Spleen (tissue), 7 donors: ENCODE measurements around the gene TP73.

Experiments
- POLR2A ChIP-seq, 3 donors: fragments of 450-650 bp; IDR thresholded peaks; one replicate each; pipeline ENCODE4 v1.5.1; 2017; ENCODE audit warnings: antibody characterized with exemption in 3 of 3, mild to moderate bottlenecking in 1 of 3
- TF ChIP-seq, protein P1 (sequence below), 11 experiments: fragments of 200-600 bp in 7 of 11; fragments of 450-650 bp in 4 of 11; sonication (generic) in 4 of 11; IDR thresholded peaks in 8 of 11; conservative IDR thresholded peaks in 3 of 11; 1 replicate in 7 of 11; 2 replicates in 4 of 11; pipeline versions ENCODE4 v1.4.0 to v1.8.0; 2016 to 2021; ENCODE audit warnings: antibody characterized with exemption in 11 of 11, inconsistent platforms in 4 of 11, mild to moderate bottlenecking in 1 of 11
- donor health status: DM: no; HTN: no; CAD: no; lungs with moderate emphysema.
- donor health status: DM: no; HTN: no; CAD: no.
- donor health status: DM: no; HTN: no; CAD: no.

DNA sequence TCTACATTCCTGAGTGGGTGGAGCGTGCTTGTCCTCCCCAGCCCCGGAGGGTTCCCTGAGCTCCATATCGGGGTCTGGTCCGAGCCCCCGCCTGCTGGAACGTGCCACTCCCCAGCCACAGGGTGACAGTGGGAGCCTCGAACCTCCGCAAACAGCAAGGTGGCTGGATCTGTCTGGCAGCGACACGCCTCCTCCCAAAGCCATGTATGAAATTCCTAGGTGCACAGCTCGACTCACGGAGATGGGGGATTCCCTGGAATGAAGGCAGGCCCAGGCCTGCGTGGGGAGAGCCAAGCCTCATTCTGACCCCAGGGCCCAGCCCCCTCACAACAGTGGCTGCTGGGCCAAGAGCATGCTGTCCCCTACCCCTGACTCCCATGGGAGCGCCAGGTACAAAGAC lies 32.9 kb downstream of the TP73 start:
- TF ChIP-seq, protein P1, sequence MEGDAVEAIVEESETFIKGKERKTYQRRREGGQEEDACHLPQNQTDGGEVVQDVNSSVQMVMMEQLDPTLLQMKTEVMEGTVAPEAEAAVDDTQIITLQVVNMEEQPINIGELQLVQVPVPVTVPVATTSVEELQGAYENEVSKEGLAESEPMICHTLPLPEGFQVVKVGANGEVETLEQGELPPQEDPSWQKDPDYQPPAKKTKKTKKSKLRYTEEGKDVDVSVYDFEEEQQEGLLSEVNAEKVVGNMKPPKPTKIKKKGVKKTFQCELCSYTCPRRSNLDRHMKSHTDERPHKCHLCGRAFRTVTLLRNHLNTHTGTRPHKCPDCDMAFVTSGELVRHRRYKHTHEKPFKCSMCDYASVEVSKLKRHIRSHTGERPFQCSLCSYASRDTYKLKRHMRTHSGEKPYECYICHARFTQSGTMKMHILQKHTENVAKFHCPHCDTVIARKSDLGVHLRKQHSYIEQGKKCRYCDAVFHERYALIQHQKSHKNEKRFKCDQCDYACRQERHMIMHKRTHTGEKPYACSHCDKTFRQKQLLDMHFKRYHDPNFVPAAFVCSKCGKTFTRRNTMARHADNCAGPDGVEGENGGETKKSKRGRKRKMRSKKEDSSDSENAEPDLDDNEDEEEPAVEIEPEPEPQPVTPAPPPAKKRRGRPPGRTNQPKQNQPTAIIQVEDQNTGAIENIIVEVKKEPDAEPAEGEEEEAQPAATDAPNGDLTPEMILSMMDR (IDR thresholded peaks at IDR 0.05 in 8 of 11, conservative IDR thresholded peaks at IDR 0.05 in 3 of 11) = no peak
- TF ChIP-seq POLR2A (IDR thresholded peaks at IDR 0.05) = no peak
